ENCODE measurements around the gene ATP5F1D.

Gene ATP5F1D

GRCh38 chr19:1271528-1272422, 30.2 kb downstream of the ATP5F1D start:
- no peak for FAIRE-seq

GRCh38 chr19:1272423-1273262, 31.1 kb downstream of the ATP5F1D start:
- no peak for FAIRE-seq

- FAIRE-seq = no peak
These were observed 31.9 kb downstream of the ATP5F1D start for GRCh38 chr19:1273263-1274041.

- FAIRE-seq = no peak
These were observed 32.7 kb downstream of the ATP5F1D start for GRCh38 chr19:1274081-1274851.

- no peak for FAIRE-seq
These were observed 33.3 kb downstream of the ATP5F1D start for GRCh38 chr19:1274852-1275259.

- FAIRE-seq = no peak
These were observed 33.9 kb downstream of the ATP5F1D start, which contains the start of gene FAM174C for GRCh38 chr19:1275260-1275975. Gene FAM174C (plus strand): TSS chr19:1275530. CDS start chr19:1275550, 20 bp downstream.

- no peak for FAIRE-seq
These were observed 34.6 kb downstream of the ATP5F1D start for GRCh38 chr19:1275976-1276627.

- no peak for FAIRE-seq
These were observed 35.1 kb downstream of the ATP5F1D start for GRCh38 chr19:1276628-1277022.

GRCh38 chr19:1277061-1277460, 35.5 kb downstream of the ATP5F1D start:
- FAIRE-seq = no peak

- FAIRE-seq = no peak
These were observed 36.5 kb downstream of the ATP5F1D start for GRCh38 chr19:1278074-1278473.

GRCh38 chr19:1278713-1279660, 37.4 kb downstream of the ATP5F1D start:
- FAIRE-seq = no peak

GRCh38 chr19:1279782-1280341, 38.3 kb downstream of the ATP5F1D start:
- no peak for FAIRE-seq

- no peak for FAIRE-seq
These were observed 39.4 kb downstream of the ATP5F1D start for GRCh38 chr19:1280636-1281568.

GRCh38 chr19:1281569-1282287, 40.2 kb downstream of the ATP5F1D start:
- FAIRE-seq = no peak

- FAIRE-seq = no peak
These were observed 41.1 kb downstream of the ATP5F1D start for GRCh38 chr19:1282588-1283206.

GRCh38 chr19:1283207-1283916, 41.8 kb downstream of the ATP5F1D start:
- no peak for FAIRE-seq

Measured in islet of Langerhans (tissue), 1 donor.